Esophagus squamous epithelium (tissue), 4 donors: ENCODE measurements around the gene PLEKHM1.

Source experiments
- CTCF ChIP-seq, 6 experiments: fragments of 450-650 bp in 4 of 6; fragments of 200-600 bp in 2 of 6; sonication (generic) in 2 of 6; IDR thresholded peaks; one replicate each; pipeline ENCODE4 v1.5.1; 2016 to 2019; ENCODE audit warnings: antibody characterized with exemption in 6 of 6, mild to moderate bottlenecking in 4 of 6, moderate library complexity in 4 of 6
- POLR2A ChIP-seq, 4 donors: fragments of 450-650 bp; IDR thresholded peaks; one replicate each; pipeline ENCODE4 v1.6.1; 2017; ENCODE audit warnings: antibody characterized with exemption in 4 of 4, mild to moderate bottlenecking in 4 of 4, moderate library complexity in 3 of 4

GRCh38 chr17:45425984-45426413 lies 64.5 kb downstream of the PLEKHM1 start:
- TF ChIP-seq POLR2A (IDR thresholded peaks at IDR 0.05) (no peak), CTCF (IDR thresholded peaks at IDR 0.05) (peak in 1 of 6 experiments; percentile 15)
